Astrocyte (in vitro differentiated cells and primary cell): ENCODE measurements around the gene METTL2A. TPM values are rescaled to one million over a fixed set of nuclear protein-coding genes. Genes with fewer than 3 reads are reported as not detected.
"Not testable (repeated sequence)": the region's sequence is repeated elsewhere in the genome, so short reads cannot be mapped to it uniquely, and the experiment has no call there.

Experiments used
- DNase-seq: peaks from one replicate; pipeline ENCODE4 v3.0.0-alpha.2; 2010; ENCODE audit warnings: low read depth
- FAIRE-seq: peaks from 2 replicates; lab custom pipeline; 2011; peaks lifted over from hg19 to GRCh38; lab: Jason Lieb, UNC
- H2AFZ ChIP-seq: 2 replicates; pipeline ENCODE4 v1.6.0; 2012; ENCODE audit warnings: low read depth, low read length, inconsistent platforms
- H3K27ac ChIP-seq: 2 replicates; pipeline ENCODE4 v1.5.1; 2011; ENCODE audit warnings: low read depth, low read length, inconsistent platforms
- H3K27me3 ChIP-seq: 2 replicates; pipeline ENCODE4 v1.6.0; 2011; ENCODE audit warnings: low read length, inconsistent platforms; ENCODE audit not compliant: insufficient read depth
- H3K36me3 ChIP-seq: 2 replicates; pipeline ENCODE4 v1.5.1; 2011; ENCODE audit warnings: low read length, inconsistent platforms; ENCODE audit not compliant: insufficient read depth
- H3K4me1 ChIP-seq: 2 replicates; pipeline ENCODE4 v1.5.1; 2011; ENCODE audit warnings: low read length, inconsistent platforms; ENCODE audit not compliant: insufficient read depth
- H3K4me2 ChIP-seq: 2 replicates; pipeline ENCODE4 v1.6.0; 2012; ENCODE audit warnings: low read length, inconsistent platforms
- H3K4me3 ChIP-seq: 2 replicates; pipeline ENCODE4 v1.5.1; 2011; ENCODE audit warnings: low read depth, mild to moderate bottlenecking, low read length, inconsistent platforms; ENCODE audit not compliant: insufficient read depth
- H3K79me2 ChIP-seq: 2 replicates; pipeline ENCODE4 v1.6.0; 2012; ENCODE audit warnings: mild to moderate bottlenecking, low read length, inconsistent platforms; ENCODE audit not compliant: insufficient read depth
- H3K9ac ChIP-seq: 2 replicates; pipeline ENCODE4 v1.6.0; 2012; ENCODE audit warnings: mild to moderate bottlenecking, low read length, inconsistent platforms
- H3K9me3 ChIP-seq: 2 replicates; pipeline ENCODE4 v1.5.1; 2012; ENCODE audit warnings: low read depth, mild to moderate bottlenecking, low read length, inconsistent platforms; ENCODE audit not compliant: insufficient read depth
- H4K20me1 ChIP-seq: 2 replicates; pipeline ENCODE4 v1.6.0; 2012; ENCODE audit warnings: low read length, inconsistent platforms; ENCODE audit not compliant: insufficient read depth
- H3K27ac Mint-ChIP-seq: one replicate; pipeline ENCODE4 v1.8.0; 2021; ENCODE audit warnings: mild to moderate bottlenecking, mixed read lengths; ENCODE audit not compliant: unreplicated experiment
- H3K27me3 Mint-ChIP-seq: one replicate; pipeline ENCODE4 v1.8.0; 2021; ENCODE audit warnings: low read depth, mixed read lengths; ENCODE audit not compliant: unreplicated experiment
- H3K36me3 Mint-ChIP-seq: one replicate; pipeline ENCODE4 v1.8.0; 2021; ENCODE audit warnings: low read depth, mixed read lengths; ENCODE audit not compliant: unreplicated experiment
- H3K4me1 Mint-ChIP-seq: one replicate; pipeline ENCODE4 v1.8.0; 2021; ENCODE audit warnings: low read depth, mixed read lengths; ENCODE audit not compliant: unreplicated experiment
- H3K4me3 Mint-ChIP-seq: one replicate; pipeline ENCODE4 v1.8.0; 2021; ENCODE audit warnings: mild to moderate bottlenecking, moderate library complexity, mixed read lengths; ENCODE audit not compliant: unreplicated experiment
- H3K9me3 Mint-ChIP-seq: one replicate; pipeline ENCODE4 v1.8.0; 2021; ENCODE audit warnings: mild to moderate bottlenecking, mixed read lengths; ENCODE audit not compliant: unreplicated experiment
- total RNA-seq: library from RNA; stranded (reverse); gene quantifications from 2 replicates; pipeline ENCODE4 v1.2.1, GENCODE V29; 2021

Gene METTL2A
- total RNA-seq, 1 donor from 2014 or later, result 20.9 TPM

DNA sequence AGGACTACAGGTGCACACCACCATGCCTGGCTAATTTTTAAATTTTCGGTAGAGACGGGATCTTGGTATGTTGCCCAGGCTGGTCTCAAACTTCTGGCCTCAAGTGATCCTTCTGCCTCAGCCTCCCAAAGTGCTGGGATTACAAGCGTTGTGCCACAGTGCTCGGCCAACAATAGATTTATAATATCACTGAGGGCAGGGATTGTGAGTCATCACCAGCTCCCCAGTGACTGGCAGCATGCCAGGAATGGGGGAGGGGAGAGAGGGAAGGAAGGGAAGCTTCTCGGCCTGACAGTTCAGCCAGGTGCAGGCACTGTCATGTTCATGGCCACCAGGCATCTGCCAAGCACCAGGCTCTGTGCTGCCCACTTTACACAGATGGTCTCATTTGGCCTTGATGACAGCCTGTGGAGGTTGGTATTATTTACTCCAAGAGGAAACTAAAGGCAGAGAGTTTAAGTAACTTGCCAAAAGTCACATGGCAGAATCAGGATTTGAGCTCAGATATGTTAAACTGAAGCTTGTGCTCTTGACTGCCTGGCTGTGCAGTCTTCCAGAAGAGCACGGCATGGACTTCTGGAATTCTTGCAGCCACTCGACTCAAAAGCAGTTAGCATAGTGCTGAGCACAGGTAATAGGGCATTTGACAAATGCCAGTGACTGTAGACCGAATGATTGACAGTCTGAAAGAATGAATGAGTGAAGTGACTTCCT, 47.1 kb downstream of the METTL2A start:
- not testable (repeated sequence) for H3K36me3 ChIP-seq, H3K4me3 ChIP-seq, H3K4me3 Mint-ChIP-seq, H3K27me3 Mint-ChIP-seq, H3K79me2 ChIP-seq, H3K9me3 Mint-ChIP-seq, H3K36me3 Mint-ChIP-seq, H3K27me3 ChIP-seq, H3K9ac ChIP-seq, H2AFZ ChIP-seq, H3K27ac ChIP-seq, FAIRE-seq, H4K20me1 ChIP-seq, H3K9me3 ChIP-seq, H3K4me2 ChIP-seq, H3K4me1 ChIP-seq
- peak; percentile 29 for DNase-seq
- peak overlapping the region; percentile 81 for H3K27ac Mint-ChIP-seq
- H3K4me1 Mint-ChIP-seq, result peaks cover 11% of the 10 kb centered on the region

DNA sequence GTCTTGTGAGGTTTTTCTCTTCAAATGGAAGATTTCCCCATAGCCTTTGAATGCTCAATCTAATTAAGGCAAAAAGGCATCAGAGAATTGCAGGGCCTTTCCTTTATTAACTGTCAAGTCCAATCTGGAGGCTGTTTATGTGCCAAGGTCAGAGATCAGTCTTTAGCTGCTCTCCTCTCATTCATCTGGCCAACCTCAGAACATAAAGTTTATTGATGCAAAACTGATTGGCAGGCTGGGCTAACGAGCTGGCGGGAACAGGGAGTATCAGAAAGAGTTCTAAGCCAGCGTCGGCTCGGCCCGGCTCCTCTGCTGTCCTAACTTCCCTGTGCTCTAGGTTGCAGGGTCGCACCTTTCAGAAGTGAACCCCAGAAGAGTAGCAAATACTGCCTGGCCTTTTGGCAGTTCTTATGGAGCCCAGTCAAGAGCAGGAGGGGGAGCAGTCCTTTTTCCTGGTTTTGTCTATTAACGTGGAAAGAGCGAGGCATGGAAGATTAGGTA, 47.7 kb downstream of the METTL2A start:
- not testable (repeated sequence) for H3K4me2 ChIP-seq, H3K9me3 ChIP-seq, H4K20me1 ChIP-seq, H3K9me3 Mint-ChIP-seq, H3K27ac Mint-ChIP-seq, H3K27me3 ChIP-seq, H3K4me1 ChIP-seq, H3K27me3 Mint-ChIP-seq, H3K36me3 Mint-ChIP-seq, H3K36me3 ChIP-seq, H3K27ac ChIP-seq, H3K9ac ChIP-seq, H3K4me3 Mint-ChIP-seq, FAIRE-seq, H2AFZ ChIP-seq, H3K79me2 ChIP-seq, H3K4me3 ChIP-seq, DNase-seq
- H3K4me1 Mint-ChIP-seq, result peaks cover 11% of the 10 kb centered on the region

DNA sequence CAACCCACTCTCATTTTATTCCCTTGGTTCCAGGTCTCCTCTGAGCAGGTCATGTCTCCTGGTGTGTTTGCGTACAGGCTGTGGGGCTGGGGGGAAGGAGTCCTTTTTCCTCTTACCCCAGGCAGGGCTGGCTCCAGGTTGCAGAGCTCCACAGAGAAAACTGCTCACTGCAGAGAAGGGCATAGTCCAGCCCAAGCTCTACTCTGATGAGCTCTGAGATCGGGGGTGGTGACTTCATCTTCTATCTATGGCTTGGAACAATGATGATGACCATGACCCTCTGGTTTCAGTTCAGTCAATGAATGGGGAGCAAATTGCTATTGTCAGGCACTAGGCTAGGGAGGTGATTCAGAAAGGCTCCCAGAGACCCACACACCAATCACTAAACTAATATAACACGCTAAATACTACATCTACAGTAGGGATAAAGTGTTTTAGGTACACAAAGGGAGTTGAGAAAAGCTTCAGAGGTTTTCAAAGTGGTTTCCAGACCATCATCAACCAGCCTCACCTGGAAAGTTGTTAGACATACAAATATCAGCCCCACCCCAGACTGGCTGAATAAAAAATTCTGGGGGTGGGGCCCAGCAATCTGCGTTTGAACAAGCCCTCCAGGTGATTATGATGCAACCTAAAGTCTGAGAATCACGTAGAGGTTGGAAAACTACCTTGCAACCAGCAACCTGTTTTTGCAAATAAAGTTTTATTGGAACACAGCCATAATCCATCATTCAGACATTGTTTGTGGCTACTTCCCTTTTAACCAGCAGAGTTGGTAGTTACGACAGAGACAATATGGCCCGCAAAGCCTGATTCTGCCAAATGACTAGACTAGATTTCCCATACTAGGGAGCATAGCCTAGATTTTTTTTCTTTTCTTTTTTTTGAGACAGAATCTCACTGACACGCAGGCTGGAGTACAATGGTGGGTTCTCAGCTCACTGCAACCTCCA, 49.6 kb downstream of the METTL2A start:
- peaks cover 15% of the 10 kb centered on the region for H3K4me1 Mint-ChIP-seq
- not testable (repeated sequence) for H3K27me3 ChIP-seq, H4K20me1 ChIP-seq, H3K36me3 ChIP-seq, H3K4me1 ChIP-seq, H3K9ac ChIP-seq, H3K4me3 ChIP-seq, H2AFZ ChIP-seq, H3K27me3 Mint-ChIP-seq, H3K36me3 Mint-ChIP-seq, H3K27ac Mint-ChIP-seq, DNase-seq, H3K4me2 ChIP-seq, H3K27ac ChIP-seq, H3K9me3 Mint-ChIP-seq, H3K9me3 ChIP-seq, FAIRE-seq
- peaks cover 12% of the 10 kb centered on the region for H3K79me2 ChIP-seq
- H3K4me3 Mint-ChIP-seq, result peak overlapping the region; percentile 14

DNA sequence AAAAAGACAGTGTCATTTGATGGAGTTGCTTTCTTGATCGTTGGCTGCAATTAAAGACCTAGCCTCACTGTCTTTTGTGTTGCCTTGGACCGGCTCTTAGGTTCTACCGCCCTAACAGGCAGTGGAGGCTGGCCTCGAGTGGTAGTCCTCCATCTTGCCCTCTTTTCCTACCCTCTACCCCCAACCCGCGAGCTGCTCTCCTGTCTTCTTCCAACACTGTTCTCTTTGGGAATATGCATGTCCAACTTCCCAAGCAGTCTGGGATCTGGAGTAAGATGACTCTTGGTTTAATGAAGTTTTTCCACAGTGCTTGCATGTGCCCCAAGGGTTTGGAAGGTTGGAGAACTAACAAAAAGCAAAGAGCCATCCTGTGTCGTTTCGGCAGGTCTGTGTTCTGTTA, 53.4 kb downstream of the METTL2A start:
- H3K36me3 Mint-ChIP-seq, H4K20me1 ChIP-seq, H3K27ac Mint-ChIP-seq, H3K27me3 Mint-ChIP-seq, H3K9ac ChIP-seq, H3K36me3 ChIP-seq, H3K4me1 ChIP-seq, DNase-seq, H2AFZ ChIP-seq, H3K27ac ChIP-seq, H3K9me3 Mint-ChIP-seq, H3K27me3 ChIP-seq, FAIRE-seq, H3K9me3 ChIP-seq: not testable (repeated sequence)
- peak overlapping the region; percentile 63 for H3K4me3 ChIP-seq
- H3K4me2 ChIP-seq, result peak overlapping the region; percentile 88
- Mint-ChIP-seq H3K4me1 (peaks cover 17% of the 10 kb centered on the region), H3K4me3 (peak overlapping the region; percentile 82)
- peaks cover 42% of the 10 kb centered on the region for H3K79me2 ChIP-seq

DNA sequence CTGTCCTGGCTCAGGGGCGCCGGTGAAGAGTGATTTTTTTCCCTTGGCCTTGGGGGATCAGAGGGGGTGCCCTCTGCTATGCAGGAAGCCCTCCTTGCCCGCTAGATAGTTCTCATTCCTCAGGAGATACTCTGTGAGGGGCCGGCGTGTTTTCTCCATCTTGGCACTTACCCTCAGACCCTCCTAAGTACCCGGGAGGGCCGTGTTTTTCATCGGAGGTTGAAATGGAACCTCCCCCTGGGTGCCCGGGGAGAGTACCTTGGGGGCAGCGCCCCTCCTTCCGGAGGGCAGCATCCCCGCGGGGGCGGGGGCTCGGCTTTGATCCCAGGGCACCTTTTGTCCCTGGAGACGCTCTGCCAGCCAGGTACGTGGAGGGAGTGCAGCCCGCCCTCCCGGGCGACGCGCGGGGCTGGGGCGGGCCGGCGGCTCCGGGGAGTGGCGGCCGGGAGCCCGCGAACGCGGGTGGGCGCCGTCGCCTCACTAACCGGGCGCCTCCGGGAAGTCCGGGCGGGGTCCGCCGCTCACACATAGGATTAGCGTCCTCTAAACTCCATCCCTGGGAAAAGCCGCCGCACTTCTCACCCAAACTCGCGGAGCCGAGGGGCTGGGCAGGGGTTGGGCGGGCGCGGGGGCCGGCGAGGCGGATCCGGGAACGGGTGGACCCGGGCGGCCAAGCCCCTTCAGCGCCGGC, 54.2 kb downstream of the METTL2A start:
- not testable (repeated sequence) for H3K9me3 Mint-ChIP-seq, H3K36me3 Mint-ChIP-seq, DNase-seq, H3K27me3 ChIP-seq, H3K27me3 Mint-ChIP-seq, H4K20me1 ChIP-seq, FAIRE-seq, H3K36me3 ChIP-seq, H3K9me3 ChIP-seq, H3K4me1 ChIP-seq
- Mint-ChIP-seq H3K27ac (peak overlapping the region; percentile 77), H3K4me1 (peaks cover 15% of the 10 kb centered on the region), H3K4me3 (peak overlapping the region; percentile 82)
- Histone ChIP-seq H3K27ac (peak overlapping the region; percentile 50), H3K4me3 (peak overlapping the region; percentile 63), H3K9ac (peak overlapping the region; percentile 83), H3K4me2 (peak overlapping the region; percentile 88), H3K79me2 (peaks cover 49% of the 10 kb centered on the region), H2AFZ (peak overlapping the region; percentile 52)
